ENCODE data around the gene KIF22. TPM values are rescaled to one million over a fixed set of nuclear protein-coding genes. Genes with fewer than 3 reads are reported as not detected.

The KIF22 gene
- total and polyA plus RNA-seq, 9 of the 15 experiments (the other 6 are each of a cell fraction or from before 2014, with no cell fraction given) = 8.7 to 232 (median 131) TPM

DNA sequence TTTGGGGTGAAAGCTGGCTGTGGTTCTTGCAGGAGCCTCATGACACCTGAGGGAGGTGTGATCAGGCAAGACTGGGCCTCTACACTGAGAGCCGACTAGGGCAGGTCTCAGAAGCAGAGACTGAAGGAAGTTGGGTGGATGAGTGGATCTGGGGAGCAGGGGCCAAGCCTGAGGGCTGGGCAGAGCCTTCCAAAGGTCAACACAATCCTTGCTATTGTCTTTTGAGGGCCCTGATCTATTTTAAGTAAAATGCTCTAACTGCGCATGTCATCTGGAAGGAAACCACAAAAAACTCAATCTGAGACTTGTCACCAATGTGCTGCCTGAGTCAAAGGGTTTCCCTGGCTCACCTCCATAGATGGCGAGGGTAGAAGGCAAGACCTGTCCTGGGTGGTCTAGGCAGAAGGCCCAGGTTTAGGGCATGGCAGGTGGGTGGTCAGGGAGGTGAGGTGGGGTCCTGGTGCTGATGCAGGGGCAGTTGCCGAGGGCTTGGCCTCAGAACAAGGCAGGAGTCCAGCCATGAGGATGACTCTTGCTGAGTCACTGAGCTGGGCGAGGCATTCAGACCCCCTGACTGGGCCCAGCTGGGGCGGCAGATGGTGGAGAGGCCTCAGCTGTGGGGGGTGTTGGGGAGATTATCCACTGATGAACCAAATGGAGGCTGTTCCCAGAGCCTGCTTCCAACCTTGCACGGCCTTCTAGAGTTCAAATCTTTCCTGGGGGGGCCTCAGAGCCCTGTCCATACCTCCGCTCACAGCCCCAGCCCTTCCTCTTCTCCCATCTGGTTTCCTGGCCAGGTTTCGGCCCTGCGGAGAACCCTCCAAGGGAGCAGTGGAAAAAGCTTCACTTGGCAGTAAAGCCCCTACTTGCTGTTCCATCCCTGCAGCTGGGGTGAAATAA, 34.8 kb downstream of the KIF22 start:
- H3K79me2 ChIP-seq (ENCODE audit: control insufficient read depth, insufficient read depth, low read length) = no peaks in the 10 kb centered on the region
- H3K4me1 ChIP-seq (replicated peaks in 1 of 2; ENCODE audit: control insufficient read depth in 2 of 2, insufficient read depth in 2 of 2, low read length in 2 of 2) = peaks cover 16 to 29% of the 10 kb centered on the region in 2 experiments
- no peak overlapping the region for H2AFZ ChIP-seq (ENCODE audit: low read depth, low read length)
- no peaks in the 10 kb centered on the region for H3K9me3 ChIP-seq (replicated peaks; ENCODE audit: control insufficient read depth, insufficient read depth, low read depth, low read length)
- intact Hi-C loops (cut with micrococcal nuclease) = no loop called here
- in situ Hi-C loops (cut with MboI) = no loop called here
- peaks cover 2 to 8% of the 10 kb centered on the region in 2 experiments; a peak in 3 of 5 replicates for H3K27me3 ChIP-seq (ENCODE audit: control insufficient read depth in 2 of 2, insufficient read depth in 2 of 2, low read length in 2 of 2)
- H4K20me1 ChIP-seq (replicated peaks; ENCODE audit: control insufficient read depth, insufficient read depth, low read length) = no peaks in the 10 kb centered on the region; the same call in 1 of the 2 replicates
- CTCF ChIA-PET (ENCODE audit: low intra/inter-chr PET ratio) = no interaction called here
- H3K9me1 ChIP-seq (ENCODE audit: control insufficient read depth, insufficient read depth, low read length) = peaks cover 3% of the 10 kb centered on the region
- 0 out of 2 replicates have a peak overlapping the region, but pooled peaks have one; percentile 1 for H3K4me2 ChIP-seq (ENCODE audit: insufficient read depth, low read length)
- no peaks in the 10 kb centered on the region; the same call in 2 of the 3 replicates for H3K36me3 ChIP-seq (ENCODE audit: control insufficient read depth, insufficient read depth, low read length)
- no TSS peak for BruUV-seq (replicated peaks)
- no peak overlapping the region for H3K27ac ChIP-seq (ENCODE audit: extremely low read depth, low read depth, low read length)
- DNase-seq (ENCODE audit: extremely low read depth in 1 of 4, low spot score in 3 of 4) (peak; percentile 39 to 44 (median 42)), ATAC-seq (peak; percentile 51), FAIRE-seq (peak; percentile 52)
- POLR2A ChIA-PET = interaction anchor here (0.6 to 1.0 kb wide), 8 partner anchors 9 to 98 kb away, joined by 3 to 7 read pairs (median 4); partner anchors contain the start of gene PAGR1
- H3K9ac ChIP-seq (ENCODE audit: insufficient read depth in 1 of 2, low read depth in 2 of 2, low read length in 2 of 2) = peak overlapping the region in 1 of 2 experiments; percentile 70; a peak in 2 of 4 replicates
- no peak overlapping the region for H3K4me3 ChIP-seq
- 41% methylated on average over 10 of the region's 10 CpGs for WGBS (ENCODE audit: insufficient coverage, low coverage, missing lambda C conversion rate)
- TF ChIP-seq MAFG (tag; conservative IDR thresholded peaks at IDR 0.05) = peak; percentile 53; the same call in 1 of the 2 replicates
- TF ChIP-seq MAZ (CRISPR knock-in tag; conservative IDR thresholded peaks at IDR 0.05 in 1 of 2, IDR thresholded peaks at IDR 0.05 in 1 of 2) = no peak
- TF ChIP-seq ZFP36 (IDR thresholded peaks at IDR 0.05; ENCODE audit: low read depth, low read length, partially characterized antibody) = no peak
- no peak for TF ChIP-seq EHMT2 (IDR thresholded peaks at IDR 0.05)
- no peak for TF ChIP-seq DNMT1 (IDR thresholded peaks at IDR 0.05)
- TF ChIP-seq TEAD4 (IDR thresholded peaks at IDR 0.05; ENCODE audit: low read length) = no peak
- no peak for TF ChIP-seq TEAD4 (CRISPR knock-in tag; IDR thresholded peaks at IDR 0.05; ENCODE audit: borderline replicate concordance)
- TF ChIP-seq TAF1 (IDR thresholded peaks at IDR 0.05; ENCODE audit: control insufficient read depth, extremely low read depth, insufficient read depth, low read length, severe bottlenecking) = no peak
- no peak for TF ChIP-seq TCF7L2 (IDR thresholded peaks at IDR 0.05; ENCODE audit: low read depth, low read length)
- no peak for TF ChIP-seq RAD21 (CRISPR knock-in tag; conservative IDR thresholded peaks at IDR 0.05 in 1 of 2, IDR thresholded peaks at IDR 0.05 in 1 of 2)
- TF ChIP-seq, protein P1, sequence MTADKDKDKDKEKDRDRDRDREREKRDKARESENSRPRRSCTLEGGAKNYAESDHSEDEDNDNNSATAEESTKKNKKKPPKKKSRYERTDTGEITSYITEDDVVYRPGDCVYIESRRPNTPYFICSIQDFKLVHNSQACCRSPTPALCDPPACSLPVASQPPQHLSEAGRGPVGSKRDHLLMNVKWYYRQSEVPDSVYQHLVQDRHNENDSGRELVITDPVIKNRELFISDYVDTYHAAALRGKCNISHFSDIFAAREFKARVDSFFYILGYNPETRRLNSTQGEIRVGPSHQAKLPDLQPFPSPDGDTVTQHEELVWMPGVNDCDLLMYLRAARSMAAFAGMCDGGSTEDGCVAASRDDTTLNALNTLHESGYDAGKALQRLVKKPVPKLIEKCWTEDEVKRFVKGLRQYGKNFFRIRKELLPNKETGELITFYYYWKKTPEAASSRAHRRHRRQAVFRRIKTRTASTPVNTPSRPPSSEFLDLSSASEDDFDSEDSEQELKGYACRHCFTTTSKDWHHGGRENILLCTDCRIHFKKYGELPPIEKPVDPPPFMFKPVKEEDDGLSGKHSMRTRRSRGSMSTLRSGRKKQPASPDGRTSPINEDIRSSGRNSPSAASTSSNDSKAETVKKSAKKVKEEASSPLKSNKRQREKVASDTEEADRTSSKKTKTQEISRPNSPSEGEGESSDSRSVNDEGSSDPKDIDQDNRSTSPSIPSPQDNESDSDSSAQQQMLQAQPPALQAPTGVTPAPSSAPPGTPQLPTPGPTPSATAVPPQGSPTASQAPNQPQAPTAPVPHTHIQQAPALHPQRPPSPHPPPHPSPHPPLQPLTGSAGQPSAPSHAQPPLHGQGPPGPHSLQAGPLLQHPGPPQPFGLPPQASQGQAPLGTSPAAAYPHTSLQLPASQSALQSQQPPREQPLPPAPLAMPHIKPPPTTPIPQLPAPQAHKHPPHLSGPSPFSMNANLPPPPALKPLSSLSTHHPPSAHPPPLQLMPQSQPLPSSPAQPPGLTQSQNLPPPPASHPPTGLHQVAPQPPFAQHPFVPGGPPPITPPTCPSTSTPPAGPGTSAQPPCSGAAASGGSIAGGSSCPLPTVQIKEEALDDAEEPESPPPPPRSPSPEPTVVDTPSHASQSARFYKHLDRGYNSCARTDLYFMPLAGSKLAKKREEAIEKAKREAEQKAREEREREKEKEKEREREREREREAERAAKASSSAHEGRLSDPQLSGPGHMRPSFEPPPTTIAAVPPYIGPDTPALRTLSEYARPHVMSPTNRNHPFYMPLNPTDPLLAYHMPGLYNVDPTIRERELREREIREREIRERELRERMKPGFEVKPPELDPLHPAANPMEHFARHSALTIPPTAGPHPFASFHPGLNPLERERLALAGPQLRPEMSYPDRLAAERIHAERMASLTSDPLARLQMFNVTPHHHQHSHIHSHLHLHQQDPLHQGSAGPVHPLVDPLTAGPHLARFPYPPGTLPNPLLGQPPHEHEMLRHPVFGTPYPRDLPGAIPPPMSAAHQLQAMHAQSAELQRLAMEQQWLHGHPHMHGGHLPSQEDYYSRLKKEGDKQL (CRISPR knock-in tag; IDR thresholded peaks at IDR 0.05; ENCODE audit: borderline replicate concordance) = no peak
- no peak for TF ChIP-seq KDM4B (IDR thresholded peaks at IDR 0.05; ENCODE audit: borderline replicate concordance in 2 of 2, low read depth in 1 of 2)
- TF ChIP-seq, protein P2, sequence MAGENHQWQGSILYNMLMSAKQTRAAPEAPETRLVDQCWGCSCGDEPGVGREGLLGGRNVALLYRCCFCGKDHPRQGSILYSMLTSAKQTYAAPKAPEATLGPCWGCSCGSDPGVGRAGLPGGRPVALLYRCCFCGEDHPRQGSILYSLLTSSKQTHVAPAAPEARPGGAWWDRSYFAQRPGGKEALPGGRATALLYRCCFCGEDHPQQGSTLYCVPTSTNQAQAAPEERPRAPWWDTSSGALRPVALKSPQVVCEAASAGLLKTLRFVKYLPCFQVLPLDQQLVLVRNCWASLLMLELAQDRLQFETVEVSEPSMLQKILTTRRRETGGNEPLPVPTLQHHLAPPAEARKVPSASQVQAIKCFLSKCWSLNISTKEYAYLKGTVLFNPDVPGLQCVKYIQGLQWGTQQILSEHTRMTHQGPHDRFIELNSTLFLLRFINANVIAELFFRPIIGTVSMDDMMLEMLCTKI (IDR thresholded peaks at IDR 0.05; ENCODE audit: partially characterized antibody) = no peak

Data from K562 (cell line).